Suprapubic skin (tissue), 4 donors: ENCODE results near the gene CASP10. TPM values are rescaled to one million over a fixed set of nuclear protein-coding genes. Genes with fewer than 3 reads are reported as not detected.

Source experiments
- DNase-seq, 2 donors: peaks; one replicate each; pipeline ENCODE4 v3.0.0-alpha.2; 2019; ENCODE audit warnings: low spot score in 2 of 2
- H3K27ac ChIP-seq: fragments of 200-600 bp; sonication (generic); one replicate; pipeline ENCODE4 v1.5.1; 2019
- H3K27me3 ChIP-seq: fragments of 200-600 bp; sonication (generic); one replicate; pipeline ENCODE4 v1.5.1; 2019
- H3K36me3 ChIP-seq: fragments of 200-600 bp; sonication (generic); one replicate; pipeline ENCODE4 v1.5.1; 2019
- H3K4me1 ChIP-seq: fragments of 200-600 bp; sonication (generic); one replicate; pipeline ENCODE4 v1.5.1; 2019
- H3K4me3 ChIP-seq: fragments of 200-600 bp; sonication (generic); one replicate; pipeline ENCODE4 v1.5.1; 2019; ENCODE audit warnings: mild to moderate bottlenecking
- H3K9me3 ChIP-seq: fragments of 200-600 bp; sonication (generic); one replicate; pipeline ENCODE4 v1.5.1; 2019
- CTCF ChIP-seq, 2 donors: fragments of 200-600 bp in 1 of 2; fragments of 450-650 bp in 1 of 2; sonication (generic) in 1 of 2; IDR thresholded peaks; one replicate each; pipeline ENCODE4 v1.5.1; 2016 to 2019; ENCODE audit warnings: antibody characterized with exemption in 2 of 2, mild to moderate bottlenecking in 1 of 2, moderate library complexity in 1 of 2
- EP300 ChIP-seq: sonication (generic); formaldehyde crosslinking; IDR thresholded peaks from one replicate; pipeline ENCODE4 v1.6.1; 2017; ENCODE audit warnings: antibody characterized with exemption
- POLR2A ChIP-seq, 2 donors: fragments of 450-650 bp; IDR thresholded peaks; one replicate each; pipeline ENCODE4 v1.6.1; 2017; ENCODE audit warnings: antibody characterized with exemption in 2 of 2, mild to moderate bottlenecking in 2 of 2, moderate library complexity in 2 of 2
- POLR2AphosphoS5 ChIP-seq, 3 donors: sonication (generic); formaldehyde crosslinking; IDR thresholded peaks; one replicate each; pipeline ENCODE4 v1.6.1; 2017; ENCODE audit warnings: antibody characterized with exemption in 3 of 3
- WGBS: methylation state at CpG from one replicate; pipeline ENCODE4 v1.1.5; 2018; 5-methylcytosine and 5-hydroxymethylcytosine counted together
- total RNA-seq, 4 donors: library from RNA; depleted of rRNA; stranded (reverse); fragments of >200 nt; gene quantifications; one replicate each; pipeline ENCODE4 v1.1.0, GENCODE V29; 2016

Gene CASP10
- total RNA-seq, 4 donors from 2014 or later, result 3.7 to 19.0 (median 7.4) TPM

GRCh38 chr2:201270293-201271001, 87.5 kb downstream of the CASP10 start:
- WGBS, result 92% methylated on average over 9 of the region's 9 CpGs
- Histone ChIP-seq H3K4me1 (no peaks in the 10 kb centered on the region), H3K27me3 (no peaks in the 10 kb centered on the region), H3K9me3 (no peaks in the 10 kb centered on the region), H3K27ac (no peak overlapping the region), H3K36me3 (peaks cover 47% of the 10 kb centered on the region), H3K4me3 (no peak overlapping the region)
- TF ChIP-seq POLR2A (IDR thresholded peaks at IDR 0.05), result no peak
- no peak for TF ChIP-seq EP300
- no peak for TF ChIP-seq CTCF (IDR thresholded peaks at IDR 0.05)
- no peak for TF ChIP-seq POLR2AphosphoS5 (IDR thresholded peaks at IDR 0.05)
- DNase-seq, result no peak

DNA sequence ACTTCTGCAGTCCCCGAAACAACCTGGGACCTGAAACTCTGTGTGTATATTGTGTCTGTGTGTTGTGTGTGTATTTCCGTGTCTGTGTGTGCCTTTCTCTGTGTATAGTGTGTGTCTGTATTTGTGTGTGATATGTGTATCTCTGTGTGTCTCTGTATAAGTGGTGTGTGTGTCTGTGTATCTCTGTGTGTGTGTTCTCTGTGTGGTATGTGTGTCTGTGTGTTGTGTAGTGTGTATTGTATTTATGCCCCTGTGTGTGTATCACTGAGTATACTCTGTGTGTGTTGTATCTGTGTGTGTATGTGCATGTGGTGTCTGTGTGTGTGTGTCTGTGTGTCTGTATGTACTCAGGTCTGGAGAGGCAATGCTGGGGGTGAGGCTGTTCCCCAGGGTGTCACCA, 89.0 kb downstream of the CASP10 start:
- H3K4me3 ChIP-seq, result no peak overlapping the region
- H3K36me3 ChIP-seq, result peaks cover 52% of the 10 kb centered on the region
- H3K4me1 ChIP-seq, result no peaks in the 10 kb centered on the region
- TF ChIP-seq CTCF (IDR thresholded peaks at IDR 0.05) (no peak), POLR2A (IDR thresholded peaks at IDR 0.05) (no peak), EP300 (no peak), POLR2AphosphoS5 (IDR thresholded peaks at IDR 0.05) (no peak)
- WGBS, result 86% methylated on average over 2 of the region's 2 CpGs
- no peaks in the 10 kb centered on the region for H3K27me3 ChIP-seq
- H3K9me3 ChIP-seq, result no peaks in the 10 kb centered on the region
- H3K27ac ChIP-seq, result no peak overlapping the region
- DNase-seq, result no peak

DNA sequence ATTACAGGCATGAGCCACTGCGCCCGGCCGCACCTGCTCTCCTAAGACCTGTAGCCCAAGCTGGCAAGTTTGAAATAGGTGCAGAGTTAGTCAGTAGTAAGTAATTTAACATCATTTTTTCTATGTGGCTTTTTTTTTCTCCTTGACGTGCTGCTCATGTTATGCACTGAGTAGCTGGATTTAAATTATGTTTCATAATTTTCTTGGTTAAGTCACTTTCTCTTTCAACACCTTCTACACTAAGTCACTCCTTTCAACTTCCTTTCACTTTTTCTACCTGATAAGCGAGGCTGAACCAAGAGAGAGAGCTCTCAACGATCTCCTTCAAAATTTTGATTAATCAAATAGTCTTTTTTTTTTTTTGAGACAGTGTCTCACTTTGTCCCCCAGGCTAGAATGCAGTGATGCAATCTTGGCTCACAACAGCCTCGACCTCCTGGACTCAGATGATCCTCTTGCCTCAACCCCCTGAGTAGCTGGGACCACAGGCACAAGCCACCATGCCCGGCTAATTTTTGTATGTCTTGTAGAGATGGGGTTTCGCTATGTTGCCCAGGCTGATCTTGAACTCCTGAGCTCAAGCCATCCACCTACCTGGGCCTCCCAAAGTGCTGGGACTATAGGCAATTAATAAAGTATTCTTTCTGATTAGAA, 90.5 kb downstream of the CASP10 start:
- TF ChIP-seq EP300, result no peak
- no peak for TF ChIP-seq CTCF (IDR thresholded peaks at IDR 0.05)
- TF ChIP-seq POLR2AphosphoS5 (IDR thresholded peaks at IDR 0.05), result no peak
- TF ChIP-seq POLR2A (IDR thresholded peaks at IDR 0.05), result no peak
- H3K9me3 ChIP-seq, result no peaks in the 10 kb centered on the region
- H3K27ac ChIP-seq, result no peak overlapping the region
- DNase-seq, result no peak
- H3K4me3 ChIP-seq, result no peak overlapping the region
- 81% methylated on average over 9 of the region's 9 CpGs for WGBS
- H3K4me1 ChIP-seq, result no peaks in the 10 kb centered on the region
- no peaks in the 10 kb centered on the region for H3K27me3 ChIP-seq
- peaks cover 56% of the 10 kb centered on the region for H3K36me3 ChIP-seq

- Histone ChIP-seq H3K4me3 (no peak overlapping the region), H3K36me3 (peaks cover 67% of the 10 kb centered on the region), H3K9me3 (no peaks in the 10 kb centered on the region), H3K27ac (no peak overlapping the region), H3K27me3 (no peaks in the 10 kb centered on the region), H3K4me1 (no peaks in the 10 kb centered on the region)
- WGBS, result 77% methylated on average over 2 of the region's 2 CpGs
- TF ChIP-seq POLR2AphosphoS5 (IDR thresholded peaks at IDR 0.05) (no peak), CTCF (IDR thresholded peaks at IDR 0.05) (no peak), POLR2A (IDR thresholded peaks at IDR 0.05) (no peak), EP300 (no peak)
- no peak for DNase-seq
These were observed 92.1 kb downstream of the CASP10 start for GRCh38 chr2:201275069-201275468.

DNA sequence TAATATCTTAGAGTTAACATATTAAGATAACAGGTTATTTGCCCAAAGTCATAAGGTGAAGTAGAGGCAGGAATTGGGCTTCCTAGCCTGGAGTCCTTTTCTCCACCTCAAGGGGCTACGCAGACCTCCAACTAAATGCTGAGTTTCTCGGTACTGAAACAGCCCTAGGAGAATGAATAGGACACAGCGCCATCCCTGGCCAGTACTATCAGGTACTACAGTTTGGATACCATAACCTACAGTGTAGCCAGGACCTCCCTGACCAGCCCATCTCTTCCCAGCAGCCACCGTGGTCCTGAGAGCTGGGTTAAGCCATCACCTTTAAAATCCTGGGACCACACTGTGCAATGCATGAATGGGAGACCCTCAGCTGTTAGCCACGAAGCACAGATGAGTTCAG, 93.0 kb downstream of the CASP10 start:
- H3K27me3 ChIP-seq, result no peaks in the 10 kb centered on the region
- WGBS, result 64% methylated on average over 5 of the region's 5 CpGs
- H3K4me1 ChIP-seq, result no peaks in the 10 kb centered on the region
- no peaks in the 10 kb centered on the region for H3K9me3 ChIP-seq
- no peak for TF ChIP-seq CTCF (IDR thresholded peaks at IDR 0.05)
- no peak for TF ChIP-seq EP300
- no peak for TF ChIP-seq POLR2AphosphoS5 (IDR thresholded peaks at IDR 0.05)
- TF ChIP-seq POLR2A (IDR thresholded peaks at IDR 0.05), result no peak
- H3K27ac ChIP-seq, result no peak overlapping the region
- peaks cover 58% of the 10 kb centered on the region for H3K36me3 ChIP-seq
- no peak overlapping the region for H3K4me3 ChIP-seq
- DNase-seq, result no peak
